SU-DHL-6 (cell line): ENCODE measurements around the gene PNLDC1.
"Not testable (repeated sequence)": the region's sequence is repeated elsewhere in the genome, so short reads cannot be mapped to it uniquely, and the experiment has no call there.

Source experiments
- H2AFZ ChIP-seq: fragments of 200-600 bp; sonication (generic); 2 replicates; pipeline ENCODE4 v1.6.1; 2014; ENCODE audit warnings: low read depth, mild to moderate bottlenecking, moderate library complexity, mixed read lengths, antibody characterized with exemption, low read length; ENCODE audit not compliant: severe bottlenecking
- H3F3A ChIP-seq: fragments of 200-600 bp; shearing (Covaris generic); 2 replicates; pipeline ENCODE4 v1.6.0; 2016; ENCODE audit warnings: antibody characterized with exemption, mild to moderate bottlenecking; ENCODE audit not compliant: insufficient read depth
- H3K27ac ChIP-seq: fragments of 200-600 bp; sonication (generic); 2 replicates; pipeline ENCODE4 v1.5.1; 2016; ENCODE audit warnings: low read depth, mild to moderate bottlenecking, low read length, moderate library complexity, mixed read lengths
- H3K27me3 ChIP-seq: fragments of 200-600 bp; sonication (generic), shearing (Covaris generic); 2 replicates; pipeline ENCODE4 v1.6.0; 2014; ENCODE audit warnings: mild to moderate bottlenecking, low read length
- H3K36me3 ChIP-seq: fragments of 200-600 bp; sonication (generic); 2 replicates; pipeline ENCODE4 v1.6.1; 2014; ENCODE audit warnings: mild to moderate bottlenecking, low read length, mixed read lengths
- H3K4me2 ChIP-seq: fragments of 300-600, 200-600 bp; shearing (Covaris generic), sonication (generic); 2 replicates; pipeline ENCODE4 v1.6.0; 2014; ENCODE audit warnings: low read length, low read depth, mild to moderate bottlenecking; ENCODE audit not compliant: poor library complexity, severe bottlenecking
- H3K4me3 ChIP-seq: fragments of 200-600 bp; sonication (generic); 2 replicates; pipeline ENCODE4 v1.5.1; 2014; ENCODE audit warnings: antibody characterized with exemption, low read length, mild to moderate bottlenecking, mixed read lengths; ENCODE audit not compliant: insufficient read depth, poor library complexity, severe bottlenecking
- H3K79me2 ChIP-seq: fragments of 200-600 bp; sonication (generic); 2 replicates; pipeline ENCODE4 v1.6.1; 2014; ENCODE audit warnings: mild to moderate bottlenecking, low read length, moderate library complexity; ENCODE audit not compliant: insufficient read depth
- H3K9ac ChIP-seq: fragments of 200-600 bp; sonication (generic); 2 replicates; pipeline ENCODE4 v1.7.0; 2014; ENCODE audit warnings: mild to moderate bottlenecking, low read length
- H3K9me2 ChIP-seq: fragments of 200-600 bp; sonication (generic); replicated peaks from 2 replicates; pipeline ENCODE4 v1.6.1; 2014; ENCODE audit warnings: low read length; ENCODE audit not compliant: insufficient read depth
- H3K9me3 ChIP-seq: fragments of 200-600 bp; sonication (generic); 2 replicates; pipeline ENCODE4 v1.6.1; 2014; ENCODE audit warnings: low read length, mixed read lengths; ENCODE audit not compliant: insufficient read depth
- H4K20me1 ChIP-seq: fragments of 200-600 bp; sonication (generic); 2 replicates; pipeline ENCODE4 v1.6.1; 2014; ENCODE audit warnings: low read depth, mild to moderate bottlenecking, antibody characterized with exemption, low read length, moderate library complexity, mixed read lengths
- CTCF ChIP-seq: fragments of 200-600 bp; sonication (generic); IDR thresholded peaks from one replicate; pipeline ENCODE4 v1.5.1; 2017; ENCODE audit warnings: antibody characterized with exemption, mild to moderate bottlenecking, low read length, moderate library complexity; ENCODE audit not compliant: insufficient read depth, poor library complexity, severe bottlenecking
- EZH2phosphoT487 ChIP-seq: fragments of 200-600 bp; sonication (generic), shearing (Covaris generic); conservative IDR thresholded peaks from 2 replicates; pipeline ENCODE4 v1.6.1; 2018; ENCODE audit warnings: mild to moderate bottlenecking, antibody characterized with exemption, low read length, moderate library complexity, mixed read lengths

PNLDC1 gene

GRCh38 chr6:159790956-159791598, 9.0 kb upstream of the PNLDC1 start:
- Histone ChIP-seq H3K27me3 (no peaks in the 10 kb centered on the region), H2AFZ (peak overlapping the region; percentile 15), H3K9ac (peak overlapping the region; percentile 96), H3K9me2 (no peaks in the 10 kb centered on the region), H3K36me3 (peaks cover 31% of the 10 kb centered on the region), H3K79me2 (peaks cover 74% of the 10 kb centered on the region), H3K27ac (peak overlapping the region; percentile 67), H3F3A (0 out of 2 replicates have a peak, but pooled peaks cover 6% of the 10 kb centered on the region), H4K20me1 (peaks cover 16% of the 10 kb centered on the region; the same call in 1 of the 2 replicates), H3K4me2 (peak overlapping the region; percentile 64), H3K4me3 (peak overlapping the region; percentile 82), H3K9me3 (no peaks in the 10 kb centered on the region)
- no peak for TF ChIP-seq CTCF
- TF ChIP-seq EZH2phosphoT487: no peak

- Histone ChIP-seq H3K36me3 (peaks cover 27% of the 10 kb centered on the region), H3K79me2 (peaks cover 40% of the 10 kb centered on the region)
Measured at GRCh38 chr6:159794976-159795375, 5.1 kb upstream of the PNLDC1 start.

GRCh38 chr6:159797554-159797953, 2.5 kb upstream of the PNLDC1 start:
- peaks cover 19% of the 10 kb centered on the region for H3K36me3 ChIP-seq
- TF ChIP-seq EZH2phosphoT487: no peak
- H3K27me3 ChIP-seq: no peaks in the 10 kb centered on the region

More at GRCh38 chr6:159794976-159795375, 5.1 kb upstream of the PNLDC1 start:
- not testable (repeated sequence) for H3K4me3 ChIP-seq, H3K9ac ChIP-seq, H2AFZ ChIP-seq, H3K4me2 ChIP-seq, H3K9me3 ChIP-seq, H3F3A ChIP-seq, H3K9me2 ChIP-seq, H4K20me1 ChIP-seq, H3K27ac ChIP-seq, H3K27me3 ChIP-seq

GRCh38 chr6:159801935-159802334, 1.9 kb downstream of the PNLDC1 start:
- H3K9me3 ChIP-seq: no peaks in the 10 kb centered on the region
- TF ChIP-seq EZH2phosphoT487 (no peak), CTCF (no peak)

More at GRCh38 chr6:159797554-159797953, 2.5 kb upstream of the PNLDC1 start:
- H3K27ac ChIP-seq: no peak overlapping the region
- H3F3A ChIP-seq: peaks cover 5% of the 10 kb centered on the region; the same call in 1 of the 2 replicates
- H3K79me2 ChIP-seq: peaks cover 18% of the 10 kb centered on the region
- H3K4me2 ChIP-seq: no peak overlapping the region
- no peaks in the 10 kb centered on the region for H3K9me3 ChIP-seq
- no peaks in the 10 kb centered on the region for H3K9me2 ChIP-seq
- H4K20me1 ChIP-seq: no peaks in the 10 kb centered on the region; the same call in 1 of the 2 replicates
- no peak overlapping the region for H2AFZ ChIP-seq
- no peak overlapping the region for H3K4me3 ChIP-seq
- H3K9ac ChIP-seq: no peak overlapping the region

More at GRCh38 chr6:159801935-159802334, 1.9 kb downstream of the PNLDC1 start:
- Histone ChIP-seq H2AFZ (no peak overlapping the region), H3K4me2 (no peak overlapping the region), H3K79me2 (no peaks in the 10 kb centered on the region), H3F3A (peaks cover 5% of the 10 kb centered on the region; the same call in 1 of the 2 replicates), H4K20me1 (no peaks in the 10 kb centered on the region; the same call in 1 of the 2 replicates), H3K9ac (no peak overlapping the region), H3K9me2 (no peaks in the 10 kb centered on the region), H3K27me3 (no peaks in the 10 kb centered on the region), H3K4me3 (no peak overlapping the region), H3K36me3 (peaks cover 10% of the 10 kb centered on the region; the same call in 1 of the 2 replicates), H3K27ac (no peak overlapping the region)
